Lower lobe of right lung (tissue), 2 donors: Measurements from ENCODE around the gene MMAB. TPM values are rescaled to one million over a fixed set of nuclear protein-coding genes. Genes with fewer than 3 reads are reported as not detected.

ENCODE experiments used
- ATAC-seq, 2 donors: fragments of 200-7000 bp; cut with Tn5 transposase; one replicate each; pipeline ENCODE4 v1.9.1; 2020 to 2022; ENCODE audit warnings: mild to moderate bottlenecking in 2 of 2, moderate library complexity in 2 of 2
- DNase-seq: peaks from one replicate; pipeline ENCODE4 v3.0.0-alpha.2; 2020
- H3K27ac ChIP-seq: fragments of 200-600 bp; one replicate; pipeline ENCODE4 v1.8.0; 2022
- H3K27me3 ChIP-seq: fragments of 200-600 bp; one replicate; pipeline ENCODE4 v1.8.0; 2022; ENCODE audit warnings: low read depth
- H3K36me3 ChIP-seq: fragments of 200-600 bp; one replicate; pipeline ENCODE4 v1.8.0; 2022; ENCODE audit warnings: mild to moderate bottlenecking
- H3K4me1 ChIP-seq: fragments of 200-600 bp; one replicate; pipeline ENCODE4 v1.8.0; 2022
- H3K4me3 ChIP-seq: fragments of 200-600 bp; one replicate; pipeline ENCODE4 v1.8.0; 2022; ENCODE audit warnings: mild to moderate bottlenecking
- H3K9me3 ChIP-seq: fragments of 200-600 bp; one replicate; pipeline ENCODE4 v1.8.0; 2022
- CTCF ChIP-seq: fragments of 200-600 bp; IDR thresholded peaks from one replicate; pipeline ENCODE4 v1.8.0; 2022; ENCODE audit warnings: antibody characterized with exemption, mild to moderate bottlenecking
- intact Hi-C: fragments of 100-400 bp; cut with DNase I; formaldehyde crosslinking; loops from one replicate; pipeline ENCODE4 v1.11.0; 2022
- total RNA-seq: library from RNA; stranded (reverse); fragmentation: NEBNext Ultra II Directional; extraction: Animal tissue kit (Norgen Biotek cat#: 25700); gene quantifications from one replicate; pipeline ENCODE4 v1.2.1, GENCODE V29; 2021
- donor health status: DM: no; HTN: yes; CAD: no; lungs with severe emphysema.

MMAB gene
- total RNA-seq, 1 donor from 2014 or later: 55.0 TPM

GRCh38 chr12:109521831-109522230 lies 51.5 kb downstream of the MMAB start:
- DNase-seq: no peak

GRCh38 chr12:109519787-109520186 lies 53.5 kb downstream of the MMAB start:
- intact Hi-C loops: loop anchor here (10.0 kb wide), 1 partner anchor 255 kb away; no protein-coding TSS in a partner anchor
- DNase-seq: no peak

More at GRCh38 chr12:109521831-109522230, 51.5 kb downstream of the MMAB start:
- Histone ChIP-seq H3K9me3 (no peaks in the 10 kb centered on the region), H3K36me3 (peaks cover 98% of the 10 kb centered on the region), H3K4me1 (no peaks in the 10 kb centered on the region), H3K4me3 (no peak overlapping the region), H3K27ac (no peak overlapping the region), H3K27me3 (no peaks in the 10 kb centered on the region)
- ATAC-seq: no peak
- TF ChIP-seq CTCF: no peak
- intact Hi-C loops: loop anchor here (10.0 kb wide), 1 partner anchor 253 kb away; no protein-coding TSS in a partner anchor

GRCh38 chr12:109518820-109519665 lies 54.3 kb downstream of the MMAB start:
- intact Hi-C loops: no loop called here
- peak; percentile 77 for TF ChIP-seq CTCF
- no peaks in the 10 kb centered on the region for H3K4me1 ChIP-seq
- ATAC-seq (peak; percentile 55 to 63), DNase-seq (peak; percentile 52)
- H3K27ac ChIP-seq: peak overlapping the region; percentile 26
- H3K36me3 ChIP-seq: peaks cover 96% of the 10 kb centered on the region
- no peak overlapping the region for H3K4me3 ChIP-seq
- H3K27me3 ChIP-seq: no peaks in the 10 kb centered on the region
- H3K9me3 ChIP-seq: no peaks in the 10 kb centered on the region

More at GRCh38 chr12:109519787-109520186, 53.5 kb downstream of the MMAB start:
- no peak overlapping the region for H3K4me3 ChIP-seq
- H3K27ac ChIP-seq: peak overlapping the region; percentile 26
- no peaks in the 10 kb centered on the region for H3K27me3 ChIP-seq
- no peaks in the 10 kb centered on the region for H3K4me1 ChIP-seq
- ATAC-seq: no peak
- no peak for TF ChIP-seq CTCF
- no peaks in the 10 kb centered on the region for H3K9me3 ChIP-seq
- peaks cover 96% of the 10 kb centered on the region for H3K36me3 ChIP-seq

- Histone ChIP-seq H3K9me3 (no peaks in the 10 kb centered on the region), H3K36me3 (peaks cover 96% of the 10 kb centered on the region), H3K4me1 (peaks cover 3% of the 10 kb centered on the region), H3K27ac (no peak overlapping the region), H3K27me3 (no peaks in the 10 kb centered on the region), H3K4me3 (no peak overlapping the region)
- intact Hi-C loops: no loop called here
- ATAC-seq (no peak), DNase-seq (no peak)
- TF ChIP-seq CTCF: no peak
Observed at GRCh38 chr12:109517619-109518018, 55.7 kb downstream of the MMAB start.

- peaks cover 9% of the 10 kb centered on the region for H3K4me1 ChIP-seq
- no peaks in the 10 kb centered on the region for H3K27me3 ChIP-seq
- no peak for TF ChIP-seq CTCF
- no peaks in the 10 kb centered on the region for H3K9me3 ChIP-seq
- intact Hi-C loops: no loop called here
- no peak overlapping the region for H3K27ac ChIP-seq
- DNase-seq (peak; percentile 24), ATAC-seq (peak in 1 of 2 donors; percentile 37)
- no peak overlapping the region for H3K4me3 ChIP-seq
- H3K36me3 ChIP-seq: peaks cover 96% of the 10 kb centered on the region
Observed at GRCh38 chr12:109513977-109514376, 59.3 kb downstream of the MMAB start.
